Memory B cell (primary cell): ENCODE results near the gene DHCR7.

ENCODE experiments used
- ATAC-seq: fragments of 150-1000 bp; cut with Tn5 transposase; 2 replicates; pipeline ENCODE4 v1.10.0; 2021; ENCODE audit warnings: low read depth, mild to moderate bottlenecking, moderate library complexity
- DNase-seq, 2 donors: peaks; one replicate each; pipeline ENCODE4 v3.0.0; 2022; ENCODE audit warnings: low spot score in 2 of 2
- H3K27ac Mint-ChIP-seq: one replicate; pipeline ENCODE4 v1.8.0; 2022; ENCODE audit warnings: mild to moderate bottlenecking, moderate library complexity, mixed read lengths
- H3K27me3 Mint-ChIP-seq: one replicate; pipeline ENCODE4 v1.8.0; 2022; ENCODE audit warnings: mixed read lengths
- H3K36me3 Mint-ChIP-seq: one replicate; pipeline ENCODE4 v1.8.0; 2022; ENCODE audit warnings: mild to moderate bottlenecking, mixed read lengths
- H3K4me1 Mint-ChIP-seq: one replicate; pipeline ENCODE4 v1.8.0; 2022; ENCODE audit warnings: mixed read lengths
- H3K4me3 Mint-ChIP-seq: one replicate; pipeline ENCODE4 v1.8.0; 2022; ENCODE audit warnings: mild to moderate bottlenecking, moderate library complexity, mixed read lengths
- H3K9me3 Mint-ChIP-seq: one replicate; pipeline ENCODE4 v1.8.0; 2022; ENCODE audit warnings: mixed read lengths

DHCR7 gene

GRCh38 chr11:71472941-71473792 is 25.0 kb upstream of the DHCR7 start:
- no peaks in the 10 kb centered on the region for H3K27me3 Mint-ChIP-seq
- no peak for DNase-seq
- no peak overlapping the region for H3K4me3 Mint-ChIP-seq
- H3K9me3 Mint-ChIP-seq = peaks cover 2% of the 10 kb centered on the region
- no peak overlapping the region for H3K27ac Mint-ChIP-seq
- H3K4me1 Mint-ChIP-seq = no peaks in the 10 kb centered on the region
- H3K36me3 Mint-ChIP-seq = peaks cover 43% of the 10 kb centered on the region
- ATAC-seq = no peak

DNA sequence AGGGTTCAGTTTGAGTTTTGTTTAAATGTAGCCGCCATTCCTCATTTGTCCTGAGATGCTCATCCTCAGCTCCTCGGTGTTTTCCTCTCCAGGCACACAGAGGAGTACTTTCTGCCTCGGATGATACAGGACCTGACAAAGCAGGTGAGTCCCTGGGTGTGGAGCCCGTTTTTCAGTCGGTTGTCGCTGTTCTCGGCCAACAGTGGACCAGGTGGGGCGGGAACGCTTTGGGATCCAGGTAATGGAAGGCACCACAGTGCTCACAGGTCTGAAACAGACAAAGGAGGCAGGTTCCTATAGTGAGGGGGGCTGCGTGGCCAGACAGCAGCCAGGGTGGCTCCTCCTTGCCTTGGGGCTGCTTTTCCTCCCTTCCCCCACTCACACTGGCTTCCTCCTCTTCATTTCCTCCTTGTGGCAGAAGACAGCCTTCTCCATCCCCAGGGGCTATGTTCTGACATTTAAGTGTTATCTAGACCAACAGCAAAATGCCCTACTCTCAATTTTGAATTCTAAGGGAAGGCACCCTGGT is 24.2 kb upstream of the DHCR7 start:
- ATAC-seq (no peak), DNase-seq (no peak)
- H3K9me3 Mint-ChIP-seq = peaks cover 4% of the 10 kb centered on the region
- H3K27ac Mint-ChIP-seq = no peak overlapping the region
- peaks cover 44% of the 10 kb centered on the region for H3K36me3 Mint-ChIP-seq
- H3K27me3 Mint-ChIP-seq = no peaks in the 10 kb centered on the region
- H3K4me1 Mint-ChIP-seq = no peaks in the 10 kb centered on the region
- no peak overlapping the region for H3K4me3 Mint-ChIP-seq

- peaks cover 4% of the 10 kb centered on the region for H3K9me3 Mint-ChIP-seq
- DNase-seq = no peak
- no peaks in the 10 kb centered on the region for H3K27me3 Mint-ChIP-seq
- no peak overlapping the region for H3K27ac Mint-ChIP-seq
- no peak overlapping the region for H3K4me3 Mint-ChIP-seq
- H3K36me3 Mint-ChIP-seq = peaks cover 44% of the 10 kb centered on the region
- H3K4me1 Mint-ChIP-seq = peaks cover 2% of the 10 kb centered on the region
- no peak for ATAC-seq
Measured at GRCh38 chr11:71470946-71471345, 22.8 kb upstream of the DHCR7 start.

DNA sequence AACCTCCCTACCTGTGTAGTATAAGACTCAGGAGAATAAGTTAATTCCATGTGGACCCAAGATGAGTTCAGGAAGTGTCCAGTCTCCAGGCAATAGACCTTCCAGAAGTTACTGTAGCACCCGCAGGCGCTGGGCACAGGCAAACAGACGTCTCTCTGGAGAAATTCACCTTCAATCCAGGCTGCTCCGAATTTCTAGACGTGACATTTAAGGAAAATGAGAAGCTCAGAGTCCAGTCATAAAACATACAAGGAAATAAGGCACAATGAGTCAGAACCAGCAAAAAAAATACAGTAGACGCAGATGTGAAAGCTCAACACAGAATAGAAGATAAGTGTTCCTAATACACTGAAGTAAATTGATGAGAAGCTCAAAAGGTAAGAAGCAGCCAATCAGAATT is 19.0 kb upstream of the DHCR7 start:
- no peak overlapping the region for H3K4me3 Mint-ChIP-seq
- H3K36me3 Mint-ChIP-seq = peaks cover 42% of the 10 kb centered on the region
- H3K27ac Mint-ChIP-seq = no peak overlapping the region
- DNase-seq (no peak), ATAC-seq (no peak)
- H3K27me3 Mint-ChIP-seq = no peaks in the 10 kb centered on the region
- H3K4me1 Mint-ChIP-seq = peaks cover 7% of the 10 kb centered on the region
- H3K9me3 Mint-ChIP-seq = peaks cover 4% of the 10 kb centered on the region

GRCh38 chr11:71466358-71466757 is 18.2 kb upstream of the DHCR7 start:
- no peak overlapping the region for H3K4me3 Mint-ChIP-seq
- ATAC-seq = no peak
- peaks cover 7% of the 10 kb centered on the region for H3K4me1 Mint-ChIP-seq
- H3K36me3 Mint-ChIP-seq = peaks cover 45% of the 10 kb centered on the region
- peaks cover 4% of the 10 kb centered on the region for H3K9me3 Mint-ChIP-seq
- DNase-seq = no peak
- H3K27me3 Mint-ChIP-seq = no peaks in the 10 kb centered on the region
- H3K27ac Mint-ChIP-seq = no peak overlapping the region

GRCh38 chr11:71465054-71465453 is 16.9 kb upstream of the DHCR7 start:
- Mint-ChIP-seq H3K4me1 (peaks cover 7% of the 10 kb centered on the region), H3K9me3 (peaks cover 4% of the 10 kb centered on the region), H3K4me3 (no peak overlapping the region), H3K27me3 (no peaks in the 10 kb centered on the region), H3K27ac (no peak overlapping the region), H3K36me3 (peaks cover 48% of the 10 kb centered on the region)
- DNase-seq = no peak
- ATAC-seq = no peak

GRCh38 chr11:71463331-71464211 is 15.4 kb upstream of the DHCR7 start:
- Mint-ChIP-seq H3K9me3 (peaks cover 4% of the 10 kb centered on the region), H3K4me1 (peaks cover 7% of the 10 kb centered on the region), H3K4me3 (no peak overlapping the region), H3K27me3 (no peaks in the 10 kb centered on the region), H3K36me3 (peaks cover 49% of the 10 kb centered on the region), H3K27ac (no peak overlapping the region)
- ATAC-seq (no peak), DNase-seq (no peak)

GRCh38 chr11:71462726-71463125 is 14.5 kb upstream of the DHCR7 start:
- Mint-ChIP-seq H3K4me3 (no peak overlapping the region), H3K27ac (no peak overlapping the region), H3K36me3 (peaks cover 44% of the 10 kb centered on the region), H3K4me1 (peaks cover 7% of the 10 kb centered on the region), H3K9me3 (no peaks in the 10 kb centered on the region), H3K27me3 (no peaks in the 10 kb centered on the region)
- ATAC-seq (no peak), DNase-seq (no peak)

DNA sequence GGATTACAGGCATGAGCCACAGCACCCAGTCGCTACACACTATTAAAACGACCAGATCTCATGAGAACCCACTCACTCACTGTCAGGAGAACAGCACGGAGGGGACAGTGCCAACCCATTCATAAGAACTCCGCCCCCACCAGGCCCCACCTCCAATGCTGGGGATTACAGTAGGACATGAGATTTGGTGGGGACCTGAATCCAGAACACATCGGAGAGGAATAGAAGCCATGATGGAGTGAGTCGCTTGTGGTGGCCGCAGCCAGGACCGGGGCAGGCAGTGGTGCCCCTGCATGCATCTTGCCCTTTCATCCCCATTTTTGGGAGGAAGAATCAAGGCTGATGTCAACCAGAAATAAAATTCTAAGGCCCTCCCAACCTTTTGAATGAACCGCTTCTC is 13.5 kb upstream of the DHCR7 start:
- Mint-ChIP-seq H3K27ac (no peak overlapping the region), H3K4me3 (no peak overlapping the region), H3K9me3 (no peaks in the 10 kb centered on the region), H3K27me3 (no peaks in the 10 kb centered on the region), H3K36me3 (peaks cover 39% of the 10 kb centered on the region), H3K4me1 (peaks cover 7% of the 10 kb centered on the region)
- DNase-seq = no peak
- ATAC-seq = no peak

GRCh38 chr11:71459767-71460320 is 11.7 kb upstream of the DHCR7 start:
- peaks cover 43% of the 10 kb centered on the region for H3K36me3 Mint-ChIP-seq
- no peaks in the 10 kb centered on the region for H3K9me3 Mint-ChIP-seq
- no peak overlapping the region for H3K27ac Mint-ChIP-seq
- no peak overlapping the region for H3K4me3 Mint-ChIP-seq
- H3K4me1 Mint-ChIP-seq = peaks cover 5% of the 10 kb centered on the region
- no peak for ATAC-seq
- no peaks in the 10 kb centered on the region for H3K27me3 Mint-ChIP-seq
- no peak for DNase-seq

DNA sequence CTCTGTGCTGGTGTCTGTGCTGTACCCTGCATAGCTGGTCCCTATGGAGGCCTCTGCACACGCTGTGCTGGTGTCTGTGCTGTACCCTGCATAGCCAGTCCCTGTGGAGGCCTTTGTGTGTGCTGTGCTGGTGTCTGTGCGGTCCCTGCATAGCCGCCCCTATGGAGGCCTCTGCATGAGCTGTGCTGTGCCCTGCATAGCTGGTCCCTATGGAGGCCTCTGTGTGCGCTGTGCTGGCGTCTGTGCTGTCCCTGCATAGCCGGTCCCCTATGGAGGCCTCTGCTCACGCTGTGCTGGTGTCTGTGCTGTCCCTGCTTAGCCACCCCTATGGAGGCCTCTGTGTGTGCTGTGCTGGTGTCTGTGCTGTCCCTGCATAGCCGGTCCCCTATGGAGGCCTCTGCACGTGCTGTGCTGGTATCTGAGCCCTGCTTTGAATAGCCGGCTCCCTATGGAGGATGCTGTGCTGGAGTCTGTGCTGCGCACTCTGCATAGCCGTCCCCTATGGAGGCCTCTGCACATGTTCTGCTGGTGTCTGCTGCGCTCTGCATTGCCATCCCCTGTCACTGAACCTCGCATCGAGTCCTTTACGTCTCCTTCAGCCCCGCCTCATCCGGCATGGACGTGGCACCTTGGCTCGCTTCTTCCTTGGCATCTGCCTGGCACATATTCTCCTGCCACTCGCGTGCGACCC is 11.0 kb upstream of the DHCR7 start:
- Mint-ChIP-seq H3K4me1 (peaks cover 8% of the 10 kb centered on the region), H3K27ac (no peak overlapping the region), H3K4me3 (no peak overlapping the region), H3K9me3 (no peaks in the 10 kb centered on the region), H3K27me3 (no peaks in the 10 kb centered on the region), H3K36me3 (peaks cover 43% of the 10 kb centered on the region)
- no peak for DNase-seq
- no peak for ATAC-seq

DNA sequence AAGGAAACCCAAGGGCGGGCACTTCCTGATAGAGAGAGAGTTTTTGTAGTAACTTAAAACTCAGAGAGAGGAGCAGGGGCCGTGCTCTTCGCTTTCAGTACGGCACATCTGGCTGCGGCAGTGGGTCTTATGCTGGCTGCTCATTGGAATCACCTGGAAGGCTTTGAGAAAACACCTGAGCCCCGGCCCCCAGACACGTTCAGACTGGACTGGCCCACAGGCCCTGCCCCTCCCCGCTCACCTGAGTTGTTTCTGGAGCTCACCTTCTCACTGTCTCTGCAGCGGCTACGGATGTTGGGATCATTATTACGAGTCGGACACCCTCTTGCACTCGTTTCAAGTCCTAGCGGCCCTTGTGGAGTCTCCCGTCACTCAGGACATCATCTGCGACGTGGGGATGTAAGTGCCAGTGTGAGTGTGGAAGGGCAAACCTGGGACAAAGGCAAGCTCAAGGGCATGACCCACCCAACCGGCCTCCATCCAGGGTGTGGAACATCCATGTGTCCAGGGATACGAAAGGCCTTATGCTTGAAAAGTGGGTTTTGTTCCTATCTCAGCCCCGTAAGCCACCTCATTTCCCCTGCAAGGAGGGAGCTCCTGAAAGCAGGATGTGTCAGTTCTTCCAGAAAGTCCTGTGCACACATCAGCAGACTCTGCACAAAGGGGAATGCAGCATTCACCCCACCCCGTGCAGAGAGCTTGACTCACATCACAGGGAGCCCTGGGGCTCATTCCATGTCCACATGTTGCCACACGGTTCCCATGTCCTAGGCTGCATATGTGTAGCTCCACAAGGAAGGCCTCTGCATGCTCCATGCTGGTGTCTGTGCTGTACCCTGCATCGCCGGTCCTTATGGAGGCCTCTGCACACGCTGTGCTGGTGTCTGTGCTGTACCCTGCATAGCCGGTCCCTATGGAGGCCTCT is 10.2 kb upstream of the DHCR7 start:
- Mint-ChIP-seq H3K4me1 (peaks cover 13% of the 10 kb centered on the region), H3K27ac (no peak overlapping the region), H3K9me3 (no peaks in the 10 kb centered on the region), H3K27me3 (no peaks in the 10 kb centered on the region), H3K36me3 (peaks cover 35% of the 10 kb centered on the region), H3K4me3 (no peak overlapping the region)
- ATAC-seq (no peak), DNase-seq (no peak)

DNA sequence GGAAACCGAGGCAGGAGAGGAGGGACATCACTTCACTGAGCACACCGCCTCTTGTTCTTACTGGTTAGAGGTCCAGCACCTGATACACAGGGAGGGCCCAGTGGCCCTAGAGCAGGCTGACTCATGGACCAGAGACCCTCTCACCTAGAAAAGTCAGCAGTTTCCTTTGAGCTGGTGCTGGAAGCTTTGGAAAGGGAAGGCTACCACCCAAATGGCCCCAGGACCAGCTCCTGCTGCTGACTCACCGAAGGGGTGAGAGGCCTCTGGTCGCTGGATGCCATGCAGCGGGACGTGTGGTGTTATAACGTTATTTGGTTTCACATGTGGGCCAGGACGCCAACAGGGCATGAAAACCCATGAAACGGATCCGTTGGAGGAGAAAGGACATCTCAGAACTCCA is 8.6 kb upstream of the DHCR7 start:
- no peaks in the 10 kb centered on the region for H3K9me3 Mint-ChIP-seq
- ATAC-seq = no peak
- H3K4me3 Mint-ChIP-seq = no peak overlapping the region
- H3K36me3 Mint-ChIP-seq = peaks cover 32% of the 10 kb centered on the region
- DNase-seq = no peak
- peaks cover 17% of the 10 kb centered on the region for H3K4me1 Mint-ChIP-seq
- no peak overlapping the region for H3K27ac Mint-ChIP-seq
- H3K27me3 Mint-ChIP-seq = no peaks in the 10 kb centered on the region
